Ammon's horn (tissue), 1 donor: ENCODE measurements around the gene DNAL4.
"Not testable (repeated sequence)": the region's sequence is repeated elsewhere in the genome, so short reads cannot be mapped to it uniquely, and the experiment has no call there.

Experiments used
- DNase-seq: peaks from one replicate; pipeline ENCODE4 v3.0.0-alpha.2; 2016; ENCODE audit warnings: low spot score

DNAL4 gene

DNA sequence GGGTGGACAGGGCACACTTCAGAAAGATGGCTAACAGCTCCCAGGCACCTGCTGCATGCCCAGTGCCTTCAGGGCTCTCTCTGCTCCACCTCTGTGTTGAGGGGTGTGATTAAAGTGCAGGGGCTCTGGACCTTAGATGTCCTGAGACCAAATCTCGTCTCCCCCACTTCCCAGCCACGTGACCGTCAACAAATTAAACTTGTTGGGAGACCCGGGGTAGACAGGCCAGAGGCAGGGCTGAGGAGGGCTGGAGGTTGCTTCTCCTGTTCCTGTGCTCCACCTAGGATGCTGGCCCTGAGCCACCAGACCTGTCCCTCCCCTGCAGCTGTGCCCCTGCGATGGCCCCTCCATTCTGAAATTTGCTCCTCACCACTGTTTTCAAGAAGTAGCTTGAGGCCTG, 32.9 kb upstream of the DNAL4 start:
- no peak for DNase-seq

GRCh38 chr22:38826386-38826785, 32.4 kb upstream of the DNAL4 start:
- no peak for DNase-seq

GRCh38 chr22:38824585-38824984, 30.6 kb upstream of the DNAL4 start:
- peak; percentile 72 for DNase-seq

DNA sequence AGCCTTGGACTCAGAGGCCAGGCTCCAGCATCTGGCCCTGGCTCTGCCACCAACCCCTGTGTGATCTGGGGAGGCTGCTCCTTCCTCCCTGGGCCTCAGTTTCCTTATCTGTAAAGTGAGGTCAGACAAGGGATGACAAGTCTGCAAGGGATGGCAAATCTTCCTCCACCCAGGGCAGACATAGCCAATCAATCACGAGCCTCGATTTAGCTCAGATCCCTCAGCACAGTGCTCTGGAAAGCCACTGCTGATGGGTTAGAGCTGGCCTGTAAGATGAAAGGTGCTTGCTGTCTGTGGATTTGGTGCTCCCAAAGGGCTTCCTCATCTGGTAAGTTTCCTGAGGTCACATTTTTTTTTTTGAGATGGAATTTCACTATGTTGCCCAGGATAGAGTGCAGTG, 29.7 kb upstream of the DNAL4 start:
- no peak for DNase-seq

GRCh38 chr22:38823076-38823475, 29.1 kb upstream of the DNAL4 start:
- no peak for DNase-seq

DNA sequence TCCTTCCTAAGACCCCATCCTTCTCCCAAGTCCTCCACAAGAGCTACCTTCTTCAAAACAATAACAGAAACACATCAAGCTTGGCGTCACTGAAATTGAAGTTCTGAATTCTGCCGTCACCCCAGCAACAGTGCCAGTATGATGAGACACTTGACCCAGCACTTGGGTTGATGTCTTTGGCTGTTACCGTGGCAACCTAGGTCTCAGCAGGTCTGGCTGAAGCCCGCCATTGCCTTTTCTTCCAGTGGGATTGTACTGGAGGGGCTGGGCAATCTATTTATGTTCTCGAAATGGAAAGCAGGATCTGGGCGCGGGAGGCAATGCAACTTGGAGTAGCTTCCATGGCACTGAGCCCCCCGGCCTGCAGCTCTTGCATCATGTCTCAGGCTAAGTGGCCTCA, 26.1 kb upstream of the DNAL4 start:
- no peak for DNase-seq

DNA sequence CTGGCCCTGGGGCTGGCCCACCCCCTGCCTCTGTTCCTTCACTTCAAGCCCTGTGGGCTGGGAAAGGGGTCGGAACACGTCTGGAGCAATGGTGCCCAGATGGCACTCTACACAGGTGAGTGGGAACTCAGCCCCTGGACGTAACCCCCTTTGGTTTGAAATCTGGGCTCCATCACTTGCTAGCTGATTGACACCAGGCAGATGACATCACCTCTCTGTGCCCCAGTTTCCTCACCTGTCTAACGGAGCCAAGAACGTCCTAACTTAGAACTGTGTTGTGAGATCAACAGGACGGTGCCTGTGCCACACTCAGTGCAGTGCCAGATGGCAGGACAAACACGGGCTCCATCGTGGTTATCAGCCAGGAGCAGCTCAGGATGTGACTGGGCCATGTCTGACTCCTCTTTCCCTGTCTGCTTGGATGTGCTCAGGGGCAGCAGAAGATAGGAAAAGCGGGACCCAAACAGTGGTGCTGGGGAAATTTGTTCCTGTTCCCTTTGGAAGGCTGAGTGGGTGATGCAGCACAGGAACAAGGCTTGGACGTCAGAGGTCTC, 25.5 kb upstream of the DNAL4 start:
- DNase-seq = no peak

DNA sequence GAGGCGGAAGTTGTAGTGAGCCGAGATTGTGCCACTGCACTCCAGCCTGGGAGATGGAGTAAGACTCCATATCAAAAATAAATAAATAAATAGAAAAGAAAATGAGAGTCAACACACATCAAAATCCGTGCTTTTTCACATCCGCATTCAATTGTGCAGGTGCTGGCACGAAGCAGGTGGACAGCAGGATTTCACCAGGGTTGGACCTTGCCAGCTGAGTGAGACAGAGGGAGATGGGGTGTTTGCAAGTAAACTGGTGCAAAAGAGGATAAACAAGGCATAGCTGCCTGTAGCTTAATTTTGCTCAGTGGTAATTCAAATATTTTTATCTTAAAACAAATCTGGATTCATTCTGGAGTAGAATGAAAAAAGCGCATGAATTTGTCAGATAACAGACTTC, 23.3 kb upstream of the DNAL4 start:
- no peak for DNase-seq

DNA sequence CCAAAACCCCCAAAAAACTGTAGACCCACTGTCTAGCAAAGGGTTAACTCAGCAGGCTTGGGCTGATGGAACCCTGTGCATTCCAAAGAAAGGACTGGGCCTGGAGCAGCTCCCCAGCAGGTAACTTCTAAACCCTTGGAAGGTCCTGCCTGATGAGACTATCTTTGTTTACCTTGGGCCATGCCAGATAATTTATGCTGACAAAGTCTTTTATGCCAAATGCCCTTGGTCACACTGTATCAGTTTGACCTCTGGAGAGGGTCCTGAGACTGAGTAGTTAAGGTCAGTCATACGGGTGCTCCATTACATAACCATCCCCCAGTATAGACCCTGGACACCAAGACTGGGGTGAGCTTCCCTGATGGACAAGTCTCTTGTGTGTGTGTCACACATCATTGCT, 21.9 kb upstream of the DNAL4 start:
- DNase-seq = no peak

DNA sequence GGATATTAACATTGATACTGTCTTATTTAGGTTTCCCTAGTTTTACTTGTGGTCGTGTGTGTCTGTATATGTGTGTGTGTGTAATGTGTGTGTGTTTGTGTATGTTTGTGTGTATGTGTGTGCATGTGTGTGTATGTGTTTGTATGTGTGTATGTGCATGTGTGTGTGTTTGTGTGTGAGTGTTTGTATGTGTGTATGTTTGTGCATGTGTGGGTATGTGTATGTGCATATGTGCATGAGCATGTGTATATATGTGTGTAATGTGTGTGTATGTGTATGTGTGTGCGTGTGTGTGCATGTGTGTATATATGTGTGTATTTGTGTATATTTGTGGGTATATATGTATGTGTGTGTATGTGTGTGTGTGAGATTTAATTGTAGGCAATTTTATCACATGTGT, 17.3 kb upstream of the DNAL4 start:
- DNase-seq = no peak

GRCh38 chr22:38805041-38805593, 11.2 kb upstream of the DNAL4 start:
- DNase-seq = not testable (repeated sequence)

GRCh38 chr22:38802671-38803121, 8.8 kb upstream of the DNAL4 start:
- DNase-seq = no peak

GRCh38 chr22:38799265-38800002, 5.5 kb upstream of the DNAL4 start:
- DNase-seq = no peak

DNA sequence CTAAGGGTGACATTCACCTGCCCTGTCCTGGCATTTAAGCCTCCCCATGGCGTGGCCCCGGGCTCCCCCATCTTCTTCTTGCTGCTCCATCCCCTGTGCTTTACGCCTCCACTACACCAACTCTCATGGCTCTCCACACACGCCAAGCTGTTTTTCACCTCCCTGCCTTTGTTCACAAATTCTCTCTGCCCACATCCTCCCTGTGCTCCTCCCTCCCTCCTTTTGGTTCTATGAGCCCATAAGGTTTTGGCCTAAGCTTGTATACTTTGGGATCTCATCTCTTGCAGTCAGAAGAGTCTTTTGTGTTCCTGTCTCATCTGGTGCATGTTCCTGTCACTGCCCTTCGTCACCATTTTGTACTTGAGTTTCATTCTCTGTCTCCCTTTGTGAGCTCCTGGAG, 4.6 kb upstream of the DNAL4 start:
- DNase-seq = no peak

DNA sequence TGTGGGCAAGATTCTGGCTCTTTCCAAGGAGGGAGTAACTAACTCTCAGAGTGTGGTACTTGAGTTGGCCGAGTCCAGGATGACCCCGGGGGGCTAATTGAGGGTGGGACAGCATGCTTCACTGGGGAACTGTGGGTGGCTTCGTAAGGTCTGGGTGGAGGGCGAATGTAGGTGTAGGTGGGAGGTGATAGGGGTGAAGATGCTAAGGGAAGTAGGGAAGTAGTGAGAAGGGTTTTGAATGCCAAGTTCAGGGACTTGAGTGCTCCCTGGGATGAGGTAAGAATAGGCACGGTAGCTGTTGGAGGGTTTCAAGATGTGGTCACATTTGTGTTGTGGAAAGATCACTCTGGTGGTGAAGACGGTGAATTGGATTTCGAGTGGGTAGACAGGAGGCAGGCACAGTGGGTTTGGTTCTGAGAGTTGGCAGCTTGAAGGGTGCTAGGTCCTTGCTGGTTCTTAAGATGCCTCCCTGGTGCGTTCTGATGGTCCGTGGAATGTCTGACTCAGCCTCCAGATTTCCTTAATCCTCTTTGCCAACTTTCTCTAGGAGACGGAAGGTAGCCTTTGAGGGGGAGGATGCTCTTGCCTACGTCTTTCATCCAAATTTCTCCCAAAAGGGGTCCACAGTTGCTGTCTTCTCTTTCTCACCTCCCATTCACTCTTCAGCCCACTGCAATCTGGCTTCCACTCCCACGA, 2.5 kb upstream of the DNAL4 start:
- no peak for DNase-seq

DNA sequence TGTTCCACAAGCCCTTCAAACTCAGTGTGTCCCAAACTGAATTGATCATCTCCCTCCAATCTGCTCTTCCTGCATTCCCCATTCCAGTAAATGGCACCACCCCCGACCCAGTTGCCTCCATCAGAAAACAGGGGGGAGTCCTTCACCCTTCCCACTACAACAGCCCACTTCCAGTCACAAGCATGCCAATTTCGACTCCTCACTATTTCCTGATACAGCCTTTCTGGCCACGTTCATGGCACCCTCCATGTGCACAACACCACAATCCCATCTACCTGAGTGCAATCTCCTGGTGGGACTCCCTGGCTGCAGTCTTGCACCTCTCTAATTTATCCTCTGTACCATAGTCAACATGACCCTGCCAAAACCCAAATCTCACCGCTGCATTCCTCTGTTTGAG, 1.6 kb upstream of the DNAL4 start:
- no peak for DNase-seq

DNA sequence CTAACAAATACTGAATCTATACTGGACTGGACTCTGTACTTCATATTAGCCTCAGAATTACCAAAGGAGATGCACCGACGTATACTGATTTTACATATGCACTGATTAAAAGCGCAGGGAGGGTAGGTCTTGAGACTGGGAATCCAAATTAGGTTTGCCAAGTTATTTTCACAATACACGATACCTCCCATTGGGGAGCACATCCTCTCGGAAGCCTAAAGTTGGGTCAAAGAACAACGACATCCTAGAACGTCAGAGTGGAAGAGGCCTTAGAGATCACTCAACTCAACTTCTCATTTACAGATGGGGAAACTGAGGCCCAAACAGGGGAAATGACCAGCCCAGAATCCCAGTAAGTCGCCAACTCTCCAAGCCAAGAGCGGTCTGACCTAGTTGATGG, 626 bp downstream of the DNAL4 start:
- DNase-seq = no peak

DNA sequence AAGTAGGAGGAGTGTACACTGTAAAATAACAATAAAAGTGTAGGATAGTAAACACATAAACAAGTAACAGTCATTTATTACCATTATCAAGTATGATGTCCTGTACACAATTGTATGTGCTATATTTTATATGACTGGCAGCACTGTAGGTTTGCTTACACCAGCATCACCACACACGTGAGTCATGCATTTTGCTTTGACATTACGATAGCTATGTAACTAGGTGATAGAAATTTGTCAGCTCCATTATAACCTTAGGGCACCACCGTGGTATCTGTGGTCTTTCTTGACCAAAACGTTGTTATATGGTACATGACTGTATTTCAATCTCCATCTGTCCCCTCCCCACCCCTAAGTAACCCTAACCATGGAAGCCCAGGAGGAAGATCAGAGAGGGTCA, 1.1 kb downstream of the DNAL4 start:
- DNase-seq = no peak

- no peak for DNase-seq
Measured at GRCh38 chr22:38789606-38790005, 4.3 kb downstream of the DNAL4 start.

GRCh38 chr22:38788846-38789245, 5.1 kb downstream of the DNAL4 start:
- no peak for DNase-seq

- DNase-seq = peak; percentile 59
Measured at GRCh38 chr22:38788021-38788816, 5.7 kb downstream of the DNAL4 start.

DNA sequence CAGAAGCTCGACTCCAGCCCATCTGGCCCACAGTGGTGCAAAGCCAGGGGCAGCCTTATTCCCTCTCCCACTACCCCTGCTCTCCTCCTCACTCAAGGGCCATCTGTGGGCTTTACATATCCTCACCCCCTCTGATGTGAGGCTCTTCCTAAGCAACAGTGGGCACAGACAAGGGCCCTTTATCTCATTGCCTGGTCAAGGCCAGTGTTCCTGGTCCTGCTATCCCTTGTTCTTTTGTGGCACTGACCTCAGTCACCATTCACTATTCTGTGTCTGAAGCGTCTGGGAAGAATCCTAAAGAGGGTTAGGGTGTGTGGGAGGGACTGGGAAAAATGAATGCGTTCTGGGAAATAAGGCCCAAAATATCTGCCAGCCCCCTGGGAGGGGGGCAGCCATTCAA, 7.3 kb downstream of the DNAL4 start:
- no peak for DNase-seq
